ENCODE data around the gene SUGP2.
A peak's percentile ranks its signal among the peaks of the same experiment; 100 is the strongest.

SUGP2 gene

DNA sequence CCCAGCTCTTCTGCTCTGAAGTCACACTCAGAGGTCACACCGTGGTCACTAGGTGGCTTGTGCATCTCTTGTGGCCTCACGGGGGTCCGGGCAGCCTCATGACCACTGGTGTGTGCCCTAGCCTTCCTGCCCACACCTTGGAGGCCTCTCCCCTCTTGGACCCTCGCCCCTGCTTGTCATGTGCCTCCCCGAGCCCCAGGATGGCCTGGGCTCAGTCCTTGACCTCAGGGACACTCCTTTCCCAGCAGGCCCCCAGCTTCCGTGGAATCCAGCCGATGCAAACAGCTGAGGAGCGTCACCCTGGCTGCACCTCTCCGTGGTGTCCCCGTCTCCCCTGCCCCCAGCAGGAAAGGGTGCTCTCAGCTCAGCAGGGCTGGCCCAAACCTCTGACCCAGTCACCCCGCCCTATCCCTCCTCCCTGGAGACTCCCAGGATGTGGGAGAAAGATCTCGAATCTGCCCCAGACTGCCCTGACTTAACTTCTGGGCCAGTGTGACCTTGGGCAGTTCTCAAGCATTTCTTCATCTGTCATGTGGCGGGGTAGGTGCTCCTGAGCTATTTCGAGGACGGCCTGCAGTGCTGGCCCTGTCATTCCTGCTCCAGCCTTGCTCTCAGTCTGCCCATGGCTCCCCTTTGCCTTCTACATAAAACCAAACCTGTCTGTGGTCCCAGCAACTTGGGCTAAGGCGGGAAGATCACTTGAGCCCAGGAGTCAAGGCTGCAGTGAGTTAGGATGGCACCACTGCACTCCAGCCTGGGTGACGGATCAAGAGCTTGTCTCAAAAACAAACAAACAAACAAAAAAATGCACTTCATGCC, 25.9 kb upstream of the SUGP2 start:
- DNase-seq (ENCODE audit: low spot score), result no peak

DNA sequence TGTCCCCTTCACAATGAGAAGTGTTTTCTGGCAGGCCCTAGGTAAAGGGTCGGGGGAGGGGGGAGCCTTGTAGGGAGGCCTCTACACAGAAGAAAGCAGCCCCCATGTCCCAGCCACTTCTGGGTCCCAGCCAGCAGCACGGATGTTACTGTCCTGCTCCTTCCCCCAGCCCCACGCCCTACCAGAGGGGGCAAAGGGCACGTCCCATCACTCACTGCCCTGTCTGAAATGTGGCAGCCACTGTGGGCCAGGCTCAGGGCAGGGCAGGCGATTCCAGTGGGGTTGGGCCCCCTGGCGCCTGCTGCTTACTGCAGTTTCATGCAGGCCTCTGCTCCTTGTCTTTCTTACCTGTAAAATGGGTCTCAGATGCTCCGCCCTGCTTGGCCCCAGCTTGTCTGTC, 24.4 kb upstream of the SUGP2 start:
- DNase-seq (ENCODE audit: low spot score), result no peak

GRCh38 chr19:19057317-19057716, 24.0 kb upstream of the SUGP2 start:
- no peak for DNase-seq (ENCODE audit: low spot score)

- DNase-seq (ENCODE audit: low spot score), result no peak
Measured at GRCh38 chr19:19056636-19057275, 23.4 kb upstream of the SUGP2 start.

- DNase-seq (ENCODE audit: low spot score), result no peak
Measured at GRCh38 chr19:19055701-19056100, 22.4 kb upstream of the SUGP2 start.

DNA sequence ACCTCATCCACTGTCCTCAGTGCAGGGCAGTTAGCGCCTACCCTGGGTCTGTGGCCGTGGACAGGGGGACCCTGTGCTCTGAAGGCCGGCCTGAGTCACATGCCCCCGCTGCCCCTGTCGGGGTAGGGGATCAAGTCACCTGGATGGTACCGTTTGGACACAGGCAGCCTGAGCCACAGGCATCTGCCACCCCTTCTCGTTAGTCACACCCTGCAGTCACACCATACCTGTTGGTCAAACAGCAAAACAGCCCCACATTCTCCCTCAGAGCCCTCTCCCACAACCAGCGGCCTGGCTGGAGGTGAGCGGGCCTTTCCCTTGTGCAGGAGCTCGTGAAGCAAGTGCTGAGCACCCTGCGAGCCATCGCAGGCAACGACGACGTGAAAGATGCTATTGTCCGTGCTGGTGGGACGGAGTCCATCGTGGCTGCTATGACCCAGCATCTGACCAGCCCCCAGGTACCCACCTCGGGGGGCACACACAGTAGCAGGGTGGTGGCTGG, 21.7 kb upstream of the SUGP2 start:
- DNase-seq (ENCODE audit: low spot score), result no peak

DNA sequence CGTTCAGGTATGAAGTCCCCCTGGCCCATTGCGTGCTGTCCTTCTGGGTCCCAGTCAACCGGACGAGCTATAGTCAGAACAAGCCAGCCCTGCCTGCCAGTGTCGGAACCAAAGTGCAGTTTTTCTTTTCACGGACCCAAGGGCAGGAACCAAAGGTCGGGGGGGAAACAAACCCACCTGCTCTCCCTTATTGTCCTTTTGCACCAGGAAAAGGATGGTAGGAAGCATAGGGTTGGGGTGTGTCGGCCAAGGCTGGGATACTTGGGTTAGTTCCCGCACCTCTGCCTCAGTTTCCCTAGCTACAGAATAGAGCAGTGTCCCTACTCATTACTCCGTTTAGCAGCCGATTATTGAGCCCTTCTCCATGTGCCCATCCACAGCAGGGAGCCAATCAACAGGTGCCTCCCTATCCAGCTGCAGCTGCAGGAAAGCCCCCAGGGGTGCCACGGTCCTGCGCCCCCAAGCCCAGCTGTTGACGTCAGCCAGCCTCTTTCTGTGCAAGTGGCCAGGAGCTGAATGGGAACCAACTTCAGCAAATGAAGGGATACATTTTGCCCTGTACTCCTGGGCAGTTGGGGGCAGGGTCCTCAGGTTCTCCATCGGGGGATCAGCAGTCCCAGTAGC, 21.1 kb upstream of the SUGP2 start:
- DNase-seq (ENCODE audit: low spot score), result no peak

GRCh38 chr19:19053508-19054314, 20.4 kb upstream of the SUGP2 start:
- DNase-seq (ENCODE audit: low spot score), result peak; percentile 59

DNA sequence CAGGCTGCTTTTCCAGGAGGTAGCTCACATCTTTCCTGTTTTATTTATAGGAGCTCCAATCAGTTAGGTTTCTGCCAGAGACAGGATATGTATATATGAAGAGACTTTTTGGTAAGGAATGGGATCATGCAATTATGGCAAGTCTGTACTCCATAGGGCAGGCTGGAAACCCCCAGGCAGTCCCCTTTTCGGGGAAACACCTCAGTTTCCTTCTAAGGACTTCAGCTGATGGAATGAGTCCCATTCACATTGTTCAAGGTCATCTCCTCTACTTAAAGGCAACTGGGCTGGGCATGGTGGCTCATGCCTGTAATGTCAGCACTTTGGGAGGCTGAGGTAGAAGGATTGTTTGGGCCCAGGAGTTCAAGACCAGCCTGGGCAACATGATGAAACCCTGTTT, 19.6 kb upstream of the SUGP2 start:
- no peak for DNase-seq (ENCODE audit: low spot score)

- DNase-seq (ENCODE audit: low spot score), result no peak
Measured at GRCh38 chr19:19051478-19052213, 18.3 kb upstream of the SUGP2 start.

GRCh38 chr19:19050731-19051130, 17.4 kb upstream of the SUGP2 start:
- no peak for DNase-seq (ENCODE audit: low spot score)

DNA sequence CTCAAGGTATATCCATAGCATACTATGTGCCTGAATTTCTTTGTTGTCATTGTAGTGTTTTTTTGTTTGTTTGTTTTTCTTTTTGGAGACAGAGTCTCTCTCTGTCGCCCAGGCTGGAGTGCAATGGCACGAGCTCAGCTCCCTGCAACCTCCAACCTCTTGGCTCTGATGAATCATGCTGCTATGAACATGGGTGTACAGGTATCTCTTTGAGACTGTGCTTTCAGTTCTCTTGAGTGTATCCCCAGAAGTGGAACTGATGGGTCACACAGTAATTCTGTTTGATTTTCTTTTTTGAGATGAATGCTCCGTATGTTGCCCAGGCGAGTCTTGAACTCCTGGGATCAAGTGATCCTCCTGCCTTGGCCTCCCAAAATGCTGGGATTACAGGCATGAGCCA, 16.8 kb upstream of the SUGP2 start:
- DNase-seq (ENCODE audit: low spot score), result no peak

DNA sequence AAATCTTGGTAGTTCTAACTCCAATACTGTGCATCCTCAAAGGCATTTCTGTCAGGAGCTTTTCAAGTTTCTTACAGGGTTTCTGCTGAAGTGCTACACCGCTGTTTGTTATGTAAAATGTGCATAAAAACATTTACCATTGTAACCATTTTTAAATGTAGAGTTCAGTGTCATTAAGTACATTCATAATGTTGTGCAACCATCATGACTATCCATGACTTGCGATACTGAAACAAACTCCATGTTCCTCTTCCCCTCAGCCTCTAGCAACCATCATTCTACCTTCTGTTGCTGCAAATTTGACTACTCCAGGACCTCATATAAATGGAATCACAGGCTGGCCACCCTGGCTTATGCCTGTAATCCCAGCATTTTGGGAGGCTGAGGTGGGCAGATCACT, 16.1 kb upstream of the SUGP2 start:
- DNase-seq (ENCODE audit: low spot score), result no peak

- no peak for DNase-seq (ENCODE audit: low spot score)
Measured at GRCh38 chr19:19043881-19044280, 10.6 kb upstream of the SUGP2 start.

DNA sequence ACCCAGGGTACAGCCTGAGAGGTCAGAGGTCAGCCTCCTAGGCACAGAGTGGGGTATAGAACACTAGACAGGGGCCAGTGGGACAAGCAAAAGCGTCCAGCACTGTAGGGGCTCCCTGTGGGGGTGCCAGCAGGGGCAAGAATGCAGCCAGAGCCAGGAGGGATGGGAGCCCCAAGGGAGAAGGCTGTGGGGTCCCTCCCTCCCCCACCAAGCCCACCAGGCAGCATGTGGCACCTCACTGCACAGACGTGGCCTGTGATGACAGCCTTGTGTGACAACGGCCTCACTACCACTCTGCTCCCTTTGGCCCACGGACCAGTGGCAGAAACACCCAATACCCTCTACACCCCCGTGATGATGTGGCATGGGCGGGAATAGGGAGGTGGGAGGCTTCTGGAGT, 10.2 kb upstream of the SUGP2 start:
- DNase-seq (ENCODE audit: low spot score), result no peak

- no peak for DNase-seq (ENCODE audit: low spot score)
Measured at GRCh38 chr19:19042732-19043280, 9.5 kb upstream of the SUGP2 start.

DNA sequence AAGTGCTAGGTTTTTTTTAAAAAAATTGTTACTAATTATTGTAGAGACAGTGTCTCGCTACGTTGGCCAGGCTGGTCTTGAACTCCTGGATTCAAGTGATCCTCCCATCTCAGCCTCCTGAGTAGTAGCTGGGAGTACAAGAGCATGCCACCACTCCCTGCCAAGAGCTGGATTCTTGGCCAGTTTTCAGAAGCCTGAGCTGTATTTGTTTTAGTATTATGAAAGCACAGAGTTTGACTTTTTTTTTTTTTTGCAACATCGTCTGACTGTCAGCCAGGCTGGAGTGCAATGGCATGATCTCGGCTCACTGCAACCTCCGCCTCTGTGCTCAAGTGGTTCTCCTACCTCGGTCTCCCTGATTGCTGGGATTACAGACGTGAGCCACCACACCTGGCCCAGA, 7.1 kb upstream of the SUGP2 start:
- DNase-seq (ENCODE audit: low spot score), result no peak

- peak; percentile 43 for DNase-seq (ENCODE audit: low spot score)
Measured at GRCh38 chr19:19039901-19040300, 6.6 kb upstream of the SUGP2 start.

- DNase-seq (ENCODE audit: low spot score), result peak; percentile 68
Measured at GRCh38 chr19:19034204-19034624, 897 bp upstream of the SUGP2 start.

GRCh38 chr19:19033176-19033425, 216 bp downstream of the SUGP2 start:
- DNase-seq (ENCODE audit: low spot score), result no peak

- DNase-seq (ENCODE audit: low spot score), result peak; percentile 70
Measured at GRCh38 chr19:19032420-19033175, 719 bp downstream of the SUGP2 start.
